C4-2B (cell line): ENCODE results near the gene PDZD8.

Experiments
- H3K27ac ChIP-seq: fragments of 450-650 bp; 2 replicates; pipeline ENCODE4 v1.5.1; 2017
- CTCF ChIP-seq: fragments of 450-650 bp; conservative IDR thresholded peaks from 2 replicates; pipeline ENCODE4 v1.5.1; 2017; ENCODE audit warnings: mild to moderate bottlenecking
- ZFX ChIP-seq: fragments of 450-650 bp; IDR thresholded peaks from 2 replicates; pipeline ENCODE4 v1.6.1; 2017

Gene PDZD8

GRCh38 chr10:117262903-117263293 lies 112.3 kb downstream of the PDZD8 start:
- H3K27ac ChIP-seq, result no peak overlapping the region
- TF ChIP-seq CTCF (no peak), ZFX (no peak)

GRCh38 chr10:117262291-117262902 lies 112.8 kb downstream of the PDZD8 start:
- no peak for TF ChIP-seq CTCF
- TF ChIP-seq ZFX, result no peak
- no peak overlapping the region for H3K27ac ChIP-seq

GRCh38 chr10:117261501-117261900 lies 113.7 kb downstream of the PDZD8 start:
- TF ChIP-seq ZFX (no peak), CTCF (no peak)
- H3K27ac ChIP-seq, result no peak overlapping the region

GRCh38 chr10:117260084-117260483 lies 115.2 kb downstream of the PDZD8 start:
- no peak overlapping the region for H3K27ac ChIP-seq
- TF ChIP-seq ZFX, result no peak
- TF ChIP-seq CTCF, result no peak

- no peak overlapping the region for H3K27ac ChIP-seq
- no peak for TF ChIP-seq CTCF
- no peak for TF ChIP-seq ZFX
Measured at GRCh38 chr10:117259279-117259678, 116.0 kb downstream of the PDZD8 start.

- TF ChIP-seq CTCF (no peak), ZFX (no peak)
- no peak overlapping the region for H3K27ac ChIP-seq
Measured at GRCh38 chr10:117257721-117258120, 117.5 kb downstream of the PDZD8 start.

GRCh38 chr10:117256910-117257309 lies 118.3 kb downstream of the PDZD8 start:
- TF ChIP-seq CTCF (no peak), ZFX (no peak)

More at GRCh38 chr10:117256910-117257309, 118.3 kb downstream of the PDZD8 start:
- no peak overlapping the region for H3K27ac ChIP-seq
